Peyer's patch (tissue), 4 donors: ENCODE measurements around the gene CEMIP2. TPM values are rescaled to one million over a fixed set of nuclear protein-coding genes. Genes with fewer than 3 reads are reported as not detected.

Experiments
- DNase-seq, 3 donors: peaks; one replicate each; pipeline ENCODE4 v3.0.0-alpha.2; 2017 to 2019
- H3K27ac ChIP-seq, 4 donors: fragments of 200-600 bp; sonication (generic); one replicate each; pipeline ENCODE4 v1.5.1; 2016 to 2019
- H3K27me3 ChIP-seq, 2 donors: fragments of 200-600 bp; sonication (generic); one replicate each; pipeline ENCODE4 v1.5.1; 2019
- H3K36me3 ChIP-seq, 3 donors: fragments of 200-600 bp; sonication (generic); one replicate each; pipeline ENCODE4 v1.5.1; 2016 to 2019
- H3K4me1 ChIP-seq, 4 donors: fragments of 200-600 bp; sonication (generic); one replicate each; pipeline ENCODE4 v1.5.1; 2016 to 2019
- H3K4me3 ChIP-seq, 4 donors: fragments of 200-600 bp; sonication (generic); 1 replicate in 3 of 4; 2 replicates in 1 of 4; pipeline ENCODE4 v1.5.1; 2016 to 2019; ENCODE audit warnings: mild to moderate bottlenecking in 1 of 4
- H3K9me3 ChIP-seq, 4 donors: fragments of 200-600 bp; sonication (generic); one replicate each; pipeline ENCODE4 v1.5.1; 2016 to 2019; ENCODE audit warnings: mild to moderate bottlenecking in 1 of 4
- CTCF ChIP-seq, 6 experiments: fragments of 450-650 bp in 4 of 6; fragments of 200-600 bp in 2 of 6; sonication (generic) in 1 of 6; IDR thresholded peaks; one replicate each; pipeline ENCODE4 v1.5.1; 2017 to 2019; ENCODE audit warnings: antibody characterized with exemption in 6 of 6, mild to moderate bottlenecking in 3 of 6, moderate library complexity in 1 of 6
- POLR2A ChIP-seq, 2 donors: fragments of 450-650 bp; IDR thresholded peaks; one replicate each; pipeline ENCODE4 v1.5.1; 2017; ENCODE audit warnings: antibody characterized with exemption in 2 of 2, mild to moderate bottlenecking in 2 of 2, moderate library complexity in 2 of 2
- total RNA-seq, 4 donors: library from RNA; depleted of rRNA; stranded (reverse); fragments of >200 nt; gene quantifications; one replicate each; pipeline ENCODE4 v1.1.0, GENCODE V29; 2016

The CEMIP2 gene
- total RNA-seq, 4 donors from 2014 or later: 79.2 to 243 (median 215) TPM

- DNase-seq: no peak
- Histone ChIP-seq H3K27ac (peak overlapping the region; percentile 27 to 85 (median 65)), H3K4me1 (peaks cover 0 to 38% (median 12%) of the 10 kb centered on the region in 4 donors), H3K36me3 (no peaks in the 10 kb centered on the region), H3K9me3 (no peaks in the 10 kb centered on the region), H3K4me3 (no peak overlapping the region), H3K27me3 (no peaks in the 10 kb centered on the region)
- no peak for TF ChIP-seq POLR2A (IDR thresholded peaks at IDR 0.05)
- no peak for TF ChIP-seq CTCF (IDR thresholded peaks at IDR 0.05)
These were observed 27.9 kb upstream of the CEMIP2 start for GRCh38 chr9:71796100-71796767.

GRCh38 chr9:71795097-71795813 lies 26.9 kb upstream of the CEMIP2 start:
- peak in 1 of 3 donors; percentile 43 for DNase-seq
- H3K9me3 ChIP-seq: no peaks in the 10 kb centered on the region
- no peak overlapping the region for H3K4me3 ChIP-seq
- H3K27me3 ChIP-seq: no peaks in the 10 kb centered on the region
- H3K36me3 ChIP-seq: no peaks in the 10 kb centered on the region
- H3K4me1 ChIP-seq: peaks cover 0 to 38% (median 12%) of the 10 kb centered on the region in 4 donors
- TF ChIP-seq POLR2A (IDR thresholded peaks at IDR 0.05) (no peak), CTCF (IDR thresholded peaks at IDR 0.05) (no peak)
- peak overlapping the region; percentile 23 to 85 (median 56) for H3K27ac ChIP-seq

GRCh38 chr9:71793386-71794105 lies 25.2 kb upstream of the CEMIP2 start:
- peaks cover 0 to 38% (median 12%) of the 10 kb centered on the region in 4 donors for H3K4me1 ChIP-seq
- H3K4me3 ChIP-seq: no peak overlapping the region
- TF ChIP-seq CTCF (IDR thresholded peaks at IDR 0.05) (no peak), POLR2A (IDR thresholded peaks at IDR 0.05) (no peak)
- H3K9me3 ChIP-seq: no peaks in the 10 kb centered on the region
- no peak for DNase-seq
- H3K27me3 ChIP-seq: no peaks in the 10 kb centered on the region
- H3K27ac ChIP-seq: peak overlapping the region in 3 of 4 donors; percentile 23 to 85 (median 79)
- no peaks in the 10 kb centered on the region for H3K36me3 ChIP-seq

- TF ChIP-seq POLR2A (IDR thresholded peaks at IDR 0.05) (no peak), CTCF (IDR thresholded peaks at IDR 0.05) (no peak)
- Histone ChIP-seq H3K4me1 (peaks cover 0 to 28% (median 10%) of the 10 kb centered on the region in 4 donors), H3K27me3 (no peaks in the 10 kb centered on the region), H3K27ac (no peak overlapping the region), H3K36me3 (no peaks in the 10 kb centered on the region), H3K9me3 (no peaks in the 10 kb centered on the region), H3K4me3 (no peak overlapping the region)
- DNase-seq: no peak
These were observed 23.6 kb upstream of the CEMIP2 start for GRCh38 chr9:71791875-71792274.

GRCh38 chr9:71790296-71790695 lies 22.0 kb upstream of the CEMIP2 start:
- no peak overlapping the region for H3K27ac ChIP-seq
- no peaks in the 10 kb centered on the region for H3K36me3 ChIP-seq
- H3K9me3 ChIP-seq: no peaks in the 10 kb centered on the region
- DNase-seq: no peak
- H3K4me3 ChIP-seq: no peak overlapping the region
- TF ChIP-seq CTCF (IDR thresholded peaks at IDR 0.05) (no peak), POLR2A (IDR thresholded peaks at IDR 0.05) (no peak)
- H3K4me1 ChIP-seq: peaks cover 0 to 18% (median 7%) of the 10 kb centered on the region in 4 donors
- no peaks in the 10 kb centered on the region for H3K27me3 ChIP-seq
